ENCODE data around the gene ANG.
"Not testable (repeated sequence)": the region's sequence is repeated elsewhere in the genome, so short reads cannot be mapped to it uniquely, and the experiment has no call there.

The ANG gene

GRCh38 chr14:20688167-20688839 lies at the start of gene ANG:
Gene ANG (plus strand): TSS chr14:20688764. CDS start chr14:20693565, 4,801 bp downstream.
- TF ChIP-seq CTCF (conservative IDR thresholded peaks at IDR 0.05; ENCODE audit: low read depth, low read length) = no peak
- no peak for DNase-seq (ENCODE audit: low read depth)
- H3K4me3 ChIP-seq (ENCODE audit: low read depth, low read length) = no peak within 1 kb of the TSS

GRCh38 chr14:20641591-20641990 lies 47.0 kb upstream of the ANG start, which contains the start of gene OR6S1:
Gene OR6S1 (minus strand): TSS chr14:20641691. CDS start chr14:20641691, 0 bp downstream.
- H3K4me3 ChIP-seq (ENCODE audit: low read depth, low read length) = no peak within 1 kb of the TSS
- no peak for TF ChIP-seq CTCF (conservative IDR thresholded peaks at IDR 0.05; ENCODE audit: low read depth, low read length)
- DNase-seq (ENCODE audit: low read depth) = no peak

GRCh38 chr14:20642182-20642581 lies 46.4 kb upstream of the ANG start:
- no peak overlapping the region for H3K4me3 ChIP-seq (ENCODE audit: low read depth, low read length)
- TF ChIP-seq CTCF (conservative IDR thresholded peaks at IDR 0.05; ENCODE audit: low read depth, low read length) = no peak
- DNase-seq (ENCODE audit: low read depth) = no peak

GRCh38 chr14:20642755-20643154 lies 45.8 kb upstream of the ANG start:
- DNase-seq (ENCODE audit: low read depth) = not testable (repeated sequence)

GRCh38 chr14:20644520-20644919 lies 44.0 kb upstream of the ANG start:
- TF ChIP-seq CTCF (conservative IDR thresholded peaks at IDR 0.05; ENCODE audit: low read depth, low read length) = no peak
- DNase-seq (ENCODE audit: low read depth) = no peak
- H3K4me3 ChIP-seq (ENCODE audit: low read depth, low read length) = no peak overlapping the region

More at GRCh38 chr14:20642755-20643154, 45.8 kb upstream of the ANG start:
- H3K4me3 ChIP-seq (ENCODE audit: low read depth, low read length) = not testable (repeated sequence)

- no peak for TF ChIP-seq CTCF (conservative IDR thresholded peaks at IDR 0.05; ENCODE audit: low read depth, low read length)
- H3K4me3 ChIP-seq (ENCODE audit: low read depth, low read length) = no peak overlapping the region
- no peak for DNase-seq (ENCODE audit: low read depth)
Measured at GRCh38 chr14:20645481-20645880, 43.1 kb upstream of the ANG start.

- TF ChIP-seq CTCF (conservative IDR thresholded peaks at IDR 0.05; ENCODE audit: low read depth, low read length) = no peak
- no peak overlapping the region for H3K4me3 ChIP-seq (ENCODE audit: low read depth, low read length)
- DNase-seq (ENCODE audit: low read depth) = peak; percentile 62
Measured at GRCh38 chr14:20652996-20653975, 35.3 kb upstream of the ANG start.

Measured in choroid plexus epithelial cell (primary cell).